ENCODE results near the gene LINGO1. TPM values are rescaled to one million over a fixed set of nuclear protein-coding genes. Genes with fewer than 3 reads are reported as not detected.
A peak's percentile ranks its signal among the peaks of the same experiment; 100 is the strongest.

Gene LINGO1
- total RNA-seq, 1 experiment from 2014 or later = 51.3 TPM

GRCh38 chr15:77579498-77580188 lies 53.1 kb downstream of the LINGO1 start:
- Mint-ChIP-seq H3K9me3 (no peaks in the 10 kb centered on the region), H3K36me3 (no peaks in the 10 kb centered on the region), H3K27me3 (ENCODE audit: low read depth) (no peaks in the 10 kb centered on the region), H3K4me3 (no peak overlapping the region), H3K27ac (no peak overlapping the region), H3K4me1 (peaks cover 6% of the 10 kb centered on the region; the same call in 1 of the 2 replicates)
- ChIA-PET CTCF (interaction anchor here (0.6 to 1.4 kb wide), 4 partner anchors 36 to 296 kb away, joined by 3 to 5 read pairs (median 4); no protein-coding TSS in a partner anchor), POLR2A (interaction anchor here (0.6 kb wide), 1 partner anchor 434 kb away, joined by 3 read pairs; no protein-coding TSS in a partner anchor)
- no peak for ATAC-seq
- DNase-seq (ENCODE audit: low spot score) = no peak
- TF ChIP-seq EMX1 (CRISPR knock-in tag; IDR thresholded peaks at IDR 0.05) (no peak), MXD4 (CRISPR knock-in tag; IDR thresholded peaks at IDR 0.05; ENCODE audit: borderline replicate concordance) (no peak), ESRRA (CRISPR knock-in tag; IDR thresholded peaks at IDR 0.05; ENCODE audit: borderline replicate concordance) (no peak), HMGA2 (CRISPR knock-in tag; IDR thresholded peaks at IDR 0.05) (no peak), ATF1 (CRISPR knock-in tag; IDR thresholded peaks at IDR 0.05) (no peak)

GRCh38 chr15:77578641-77579372 lies 53.9 kb downstream of the LINGO1 start:
- POLR2A ChIA-PET = no interaction called here

GRCh38 chr15:77577366-77577950 lies 55.3 kb downstream of the LINGO1 start:
- no peak overlapping the region for H3K4me3 Mint-ChIP-seq
- no peak overlapping the region for H3K27ac Mint-ChIP-seq
- H3K27me3 Mint-ChIP-seq (ENCODE audit: low read depth) = no peaks in the 10 kb centered on the region
- no peaks in the 10 kb centered on the region for H3K36me3 Mint-ChIP-seq
- H3K9me3 Mint-ChIP-seq = no peaks in the 10 kb centered on the region
- TF ChIP-seq IRF2 (CRISPR knock-in tag; IDR thresholded peaks at IDR 0.05; ENCODE audit: borderline replicate concordance, low read depth) (no peak), USF2 (CRISPR knock-in tag; IDR thresholded peaks at IDR 0.05) (peak; percentile 73), MAX (CRISPR knock-in tag; IDR thresholded peaks at IDR 0.05) (no peak), USF1 (CRISPR knock-in tag; IDR thresholded peaks at IDR 0.05) (peak; percentile 66; the same call in 1 of the 2 replicates)
- CTCF ChIA-PET = interaction anchor here (0.6 to 1.5 kb wide), 6 partner anchors 28 to 561 kb away, joined by 3 to 6 read pairs (median 4); no protein-coding TSS in a partner anchor
- peak; percentile 43 for ATAC-seq
- H3K4me1 Mint-ChIP-seq = 0 out of 2 replicates have a peak, but pooled peaks cover 2% of the 10 kb centered on the region
- DNase-seq (ENCODE audit: low spot score) = no peak
- POLR2A ChIA-PET = no interaction called here

More at GRCh38 chr15:77578641-77579372, 53.9 kb downstream of the LINGO1 start:
- Mint-ChIP-seq H3K36me3 (no peaks in the 10 kb centered on the region), H3K27me3 (ENCODE audit: low read depth) (no peaks in the 10 kb centered on the region), H3K9me3 (no peaks in the 10 kb centered on the region), H3K4me1 (0 out of 2 replicates have a peak, but pooled peaks cover 2% of the 10 kb centered on the region), H3K4me3 (no peak overlapping the region), H3K27ac (peak overlapping the region; percentile 36; the same call in 1 of the 2 replicates)
- ATAC-seq = no peak
- DNase-seq (ENCODE audit: low spot score) = no peak
- CTCF ChIA-PET = interaction anchor here (1.4 to 1.5 kb wide), 4 partner anchors 27 to 466 kb away, joined by 3 to 4 read pairs (median 3); no protein-coding TSS in a partner anchor
- TF ChIP-seq ERG (CRISPR knock-in tag; IDR thresholded peaks at IDR 0.05) = no peak
- TF ChIP-seq TCF7 (CRISPR knock-in tag; IDR thresholded peaks at IDR 0.05; ENCODE audit: low read depth) = no peak
- no peak for TF ChIP-seq ZNF416 (CRISPR knock-in tag; IDR thresholded peaks at IDR 0.05)

- H3K9me3 Mint-ChIP-seq = no peaks in the 10 kb centered on the region
- no peak for DNase-seq (ENCODE audit: low spot score)
- ChIA-PET POLR2A (no interaction called here), CTCF (interaction anchor here (0.9 to 3.6 kb wide), 2 partner anchors 41 to 58 kb away, joined by 5 to 14 read pairs; no protein-coding TSS in a partner anchor)
- H3K36me3 Mint-ChIP-seq = no peaks in the 10 kb centered on the region
- H3K4me3 Mint-ChIP-seq = no peak overlapping the region
- no peaks in the 10 kb centered on the region for H3K27me3 Mint-ChIP-seq (ENCODE audit: low read depth)
- 0 out of 2 replicates have a peak, but pooled peaks cover 2% of the 10 kb centered on the region for H3K4me1 Mint-ChIP-seq
- no peak for ATAC-seq
- no peak for TF ChIP-seq MLX (CRISPR knock-in tag; IDR thresholded peaks at IDR 0.05)
- no peak for TF ChIP-seq NFATC4 (CRISPR knock-in tag; IDR thresholded peaks at IDR 0.05)
- no peak for TF ChIP-seq FOXK1 (CRISPR knock-in tag; IDR thresholded peaks at IDR 0.05)
- TF ChIP-seq ATF3 (CRISPR knock-in tag; conservative IDR thresholded peaks at IDR 0.05) = no peak
- TF ChIP-seq CDX4 (CRISPR knock-in tag; IDR thresholded peaks at IDR 0.05; ENCODE audit: borderline replicate concordance) = no peak
- no peak for TF ChIP-seq ATF1 (CRISPR knock-in tag; IDR thresholded peaks at IDR 0.05)
- TF ChIP-seq ZNF512 (CRISPR knock-in tag; IDR thresholded peaks at IDR 0.05; ENCODE audit: borderline replicate concordance) = no peak
- no peak for TF ChIP-seq HMGA2 (CRISPR knock-in tag; IDR thresholded peaks at IDR 0.05)
- TF ChIP-seq ZNF416 (CRISPR knock-in tag; IDR thresholded peaks at IDR 0.05) = no peak
- TF ChIP-seq MXD4 (CRISPR knock-in tag; IDR thresholded peaks at IDR 0.05; ENCODE audit: borderline replicate concordance) = no peak
- H3K27ac Mint-ChIP-seq = no peak overlapping the region
These were observed 56.2 kb downstream of the LINGO1 start for GRCh38 chr15:77576538-77576937.

All from WTC11 (cell line).